GM13977 (cell line): ENCODE results near the gene MAPK10.
"Not testable (repeated sequence)": the region's sequence is repeated elsewhere in the genome, so short reads cannot be mapped to it uniquely, and the experiment has no call there.

ENCODE experiments used
- DNase-seq: peaks from one replicate; pipeline ENCODE4 v3.0.0; 2012; ENCODE audit warnings: low spot score
- CTCF ChIP-seq: IDR thresholded peaks from 2 replicates; pipeline ENCODE4 v1.5.1; 2012; ENCODE audit warnings: mild to moderate bottlenecking, control low read depth; ENCODE audit not compliant: insufficient read depth; ENCODE audit errors: extremely low read depth, missing control alignments
- in situ Hi-C: fragments of 300-500 bp; cut with MboI; formaldehyde crosslinking; loops from one replicate; pipeline ENCODE4 v1.12.0; 2022; ENCODE audit warnings: low sequenced_read_pairs, low pct_unique_long_range_greater_than_20kb, mixed read lengths, inconsistent platforms; ENCODE audit not compliant: unreplicated experiment

Gene MAPK10

GRCh38 chr4:86333236-86333635 lies 26.6 kb downstream of the MAPK10 start:
- no peak for DNase-seq
- in situ Hi-C loops, result no loop called here
- TF ChIP-seq CTCF, result no peak

- DNase-seq, result no peak
- in situ Hi-C loops, result no loop called here
- TF ChIP-seq CTCF, result no peak
These were observed 28.7 kb downstream of the MAPK10 start for GRCh38 chr4:86330961-86331742.

GRCh38 chr4:86330411-86330810 lies 29.4 kb downstream of the MAPK10 start:
- in situ Hi-C loops, DNase-seq: not testable (repeated sequence)

GRCh38 chr4:86329431-86329830 lies 30.4 kb downstream of the MAPK10 start:
- in situ Hi-C loops, result no loop called here
- no peak for DNase-seq
- no peak for TF ChIP-seq CTCF

DNA sequence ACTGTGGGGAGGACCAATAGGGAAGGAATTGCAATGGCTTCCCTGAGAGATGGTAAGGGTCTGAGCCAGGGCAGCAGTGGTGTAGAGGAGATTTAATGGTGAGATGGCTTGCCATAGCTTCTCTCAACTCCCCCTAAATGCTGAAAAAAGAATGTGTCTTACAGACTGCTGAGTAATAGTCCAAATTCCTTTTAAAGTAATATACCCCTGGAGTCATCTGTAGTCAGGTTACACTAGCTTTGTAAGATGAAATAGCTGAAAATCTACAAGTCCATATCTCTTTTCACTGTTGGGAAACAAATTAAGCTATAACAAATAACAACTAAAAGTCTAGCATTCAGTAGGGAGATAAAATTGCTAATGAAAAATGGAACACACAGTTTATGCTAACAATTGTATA lies 33.5 kb downstream of the MAPK10 start:
- TF ChIP-seq CTCF, result no peak

GRCh38 chr4:86319390-86319789 lies 40.5 kb downstream of the MAPK10 start:
- TF ChIP-seq CTCF, result no peak
- no peak for DNase-seq
- in situ Hi-C loops, result no loop called here

More for the DNA sequence above, 33.5 kb downstream of the MAPK10 start:
- in situ Hi-C loops, result no loop called here
- no peak for DNase-seq

DNA sequence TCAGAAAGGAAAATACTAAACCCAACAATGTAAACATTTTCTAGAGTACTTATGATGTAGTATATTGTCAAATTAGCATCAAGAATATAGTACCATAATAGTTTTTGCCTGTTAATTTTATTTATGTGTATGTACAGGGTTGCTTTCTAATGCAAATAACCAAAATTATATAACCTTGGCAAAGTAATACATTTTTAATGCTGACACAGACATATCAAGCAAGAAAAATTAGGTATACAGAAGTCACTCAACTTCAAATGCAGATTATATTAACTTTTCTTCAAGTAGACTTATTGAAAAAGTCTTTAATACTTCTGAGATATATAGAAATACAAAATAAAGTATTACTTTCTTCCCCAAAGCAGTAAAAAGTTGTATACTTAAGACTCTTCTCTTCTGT lies 44.3 kb downstream of the MAPK10 start:
- DNase-seq, result no peak
- in situ Hi-C loops, result no loop called here
- no peak for TF ChIP-seq CTCF
